Endothelial cell of umbilical vein (primary cell): ENCODE data around the gene LDHD.

Experiments
- EZH2 ChIP-seq: IDR thresholded peaks from 2 replicates; pipeline ENCODE4 v1.6.1; 2012; ENCODE audit warnings: borderline replicate concordance, low read depth, mild to moderate bottlenecking, moderate library complexity, low read length, inconsistent platforms; ENCODE audit not compliant: severe bottlenecking
- POLR2AphosphoS5 ChIP-seq: IDR thresholded peaks from 2 replicates; pipeline ENCODE4 v1.6.1; 2012; ENCODE audit warnings: low read depth, mild to moderate bottlenecking, control low read depth, low read length, moderate library complexity; ENCODE audit not compliant: insufficient read depth
- TF ChIP-seq, protein P1 (sequence below), 2 donors: IDR thresholded peaks; 1 replicate in 1 of 2; 2 replicates in 1 of 2; pipeline ENCODE4 v1.5.1; 2011; ENCODE audit warnings: low read length in 2 of 2, mild to moderate bottlenecking in 2 of 2, moderate library complexity in 2 of 2, control low read depth in 1 of 2, inconsistent platforms in 1 of 2, low read depth in 1 of 2; ENCODE audit not compliant: insufficient read depth in 1 of 2; ENCODE audit errors: extremely low read depth in 1 of 2
- TF ChIP-seq, protein P2 (sequence below): IDR thresholded peaks from 2 replicates; pipeline ENCODE4 v1.6.1; 2011; ENCODE audit not compliant: insufficient read depth, insufficient read length

DNA sequence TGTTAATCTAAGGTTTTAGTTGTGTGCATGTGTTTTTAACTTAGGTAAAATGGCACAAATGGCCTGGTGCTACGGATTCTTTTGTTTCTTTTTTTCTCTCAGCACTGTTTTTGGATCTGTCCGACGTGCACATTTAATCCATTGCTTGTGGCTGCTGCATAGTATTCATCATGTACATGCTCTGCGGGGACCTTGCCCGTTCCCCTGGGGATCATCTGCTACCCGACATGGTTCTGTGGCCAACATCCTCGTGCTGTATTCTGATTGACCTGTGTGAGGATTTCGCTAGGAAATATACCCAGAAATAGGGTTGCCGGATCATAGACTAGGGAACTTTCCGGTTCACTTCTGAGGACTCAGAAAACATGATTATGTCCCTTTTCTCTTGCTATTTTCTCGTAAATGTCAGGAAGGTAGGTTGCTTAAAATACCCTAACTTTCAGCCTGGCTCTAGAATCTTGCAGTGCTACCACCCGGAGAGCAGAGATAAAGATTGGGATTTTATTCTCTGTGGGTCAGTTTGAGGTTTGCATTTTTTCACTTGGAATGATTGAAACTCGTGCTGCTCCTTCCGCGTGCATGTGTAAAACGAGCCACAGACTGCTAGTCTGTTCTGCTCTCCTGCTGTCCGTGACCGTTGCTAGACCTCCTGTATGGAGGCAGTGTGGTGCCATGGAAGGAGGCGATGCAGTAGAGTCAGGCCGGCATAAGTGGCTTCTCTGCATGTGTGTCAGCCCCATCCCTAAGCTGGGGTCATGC lies 42.9 kb downstream of the LDHD start:
- no peak for TF ChIP-seq EZH2
- TF ChIP-seq POLR2AphosphoS5 = no peak
- TF ChIP-seq, protein P1, sequence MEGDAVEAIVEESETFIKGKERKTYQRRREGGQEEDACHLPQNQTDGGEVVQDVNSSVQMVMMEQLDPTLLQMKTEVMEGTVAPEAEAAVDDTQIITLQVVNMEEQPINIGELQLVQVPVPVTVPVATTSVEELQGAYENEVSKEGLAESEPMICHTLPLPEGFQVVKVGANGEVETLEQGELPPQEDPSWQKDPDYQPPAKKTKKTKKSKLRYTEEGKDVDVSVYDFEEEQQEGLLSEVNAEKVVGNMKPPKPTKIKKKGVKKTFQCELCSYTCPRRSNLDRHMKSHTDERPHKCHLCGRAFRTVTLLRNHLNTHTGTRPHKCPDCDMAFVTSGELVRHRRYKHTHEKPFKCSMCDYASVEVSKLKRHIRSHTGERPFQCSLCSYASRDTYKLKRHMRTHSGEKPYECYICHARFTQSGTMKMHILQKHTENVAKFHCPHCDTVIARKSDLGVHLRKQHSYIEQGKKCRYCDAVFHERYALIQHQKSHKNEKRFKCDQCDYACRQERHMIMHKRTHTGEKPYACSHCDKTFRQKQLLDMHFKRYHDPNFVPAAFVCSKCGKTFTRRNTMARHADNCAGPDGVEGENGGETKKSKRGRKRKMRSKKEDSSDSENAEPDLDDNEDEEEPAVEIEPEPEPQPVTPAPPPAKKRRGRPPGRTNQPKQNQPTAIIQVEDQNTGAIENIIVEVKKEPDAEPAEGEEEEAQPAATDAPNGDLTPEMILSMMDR (IDR thresholded peaks at IDR 0.05; ENCODE audit: extremely low read depth in 1 of 2, insufficient read depth in 1 of 2, low read depth in 1 of 2, low read length in 2 of 2) = no peak
- TF ChIP-seq, protein P2, sequence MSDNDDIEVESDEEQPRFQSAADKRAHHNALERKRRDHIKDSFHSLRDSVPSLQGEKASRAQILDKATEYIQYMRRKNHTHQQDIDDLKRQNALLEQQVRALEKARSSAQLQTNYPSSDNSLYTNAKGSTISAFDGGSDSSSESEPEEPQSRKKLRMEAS = no peak
